ENCODE data around the gene MRPS9.

MRPS9 gene

GRCh38 chr2:105061560-105061959 is 23.7 kb downstream of the MRPS9 start:
- Histone ChIP-seq H3K4me1 (ENCODE audit: control insufficient read depth, low read length) (peaks cover 11% of the 10 kb centered on the region), H3K9me2 (replicated peaks; ENCODE audit: control insufficient read depth, low read length) (no peaks in the 10 kb centered on the region), H4K20me1 (ENCODE audit: control insufficient read depth, insufficient read depth, low read depth, low read length) (no peaks in the 10 kb centered on the region), H3K9me3 (ENCODE audit: control insufficient read depth, insufficient read depth, low read length) (no peaks in the 10 kb centered on the region), H3F3A (ENCODE audit: control insufficient read depth, insufficient read depth) (no peaks in the 10 kb centered on the region), H3K4me2 (ENCODE audit: low read length) (no peak overlapping the region), H3K79me2 (ENCODE audit: control insufficient read depth, low read length) (peaks cover 22% of the 10 kb centered on the region), H3K27ac (ENCODE audit: low read depth, low read length) (no peak overlapping the region), H3K27me3 (ENCODE audit: control insufficient read depth, low read length) (no peaks in the 10 kb centered on the region), H3K36me3 (ENCODE audit: control insufficient read depth, low read length) (no peaks in the 10 kb centered on the region; the same call in none of the 2 replicates), H3K4me3 (ENCODE audit: low read length) (no peak overlapping the region)
- TF ChIP-seq CTCF (IDR thresholded peaks at IDR 0.05; ENCODE audit: low read depth, low read length, poor library complexity, severe bottlenecking): no peak

DNA sequence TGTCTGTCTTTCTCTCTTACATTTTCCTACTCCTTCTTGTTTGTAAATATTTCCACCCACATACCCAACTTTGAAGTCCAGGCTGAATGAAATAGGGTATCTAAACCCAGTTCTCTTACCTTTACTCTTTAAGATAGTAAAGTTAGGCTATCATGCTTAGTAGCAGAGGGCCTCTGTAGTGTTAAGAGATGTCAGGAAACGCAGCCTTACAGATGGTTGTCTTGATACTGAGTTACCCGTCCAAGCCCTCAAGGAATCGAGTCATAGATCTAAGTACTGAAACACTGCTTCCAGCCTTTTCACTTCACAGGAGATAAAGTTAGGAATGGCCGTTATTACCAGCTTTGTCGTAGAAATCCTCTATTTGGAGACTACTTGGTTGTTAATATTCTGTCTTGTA is 24.3 kb downstream of the MRPS9 start:
- Histone ChIP-seq H3K4me2 (ENCODE audit: low read length) (no peak overlapping the region), H3K4me1 (ENCODE audit: control insufficient read depth, low read length) (peaks cover 7% of the 10 kb centered on the region), H3K27me3 (ENCODE audit: control insufficient read depth, low read length) (no peaks in the 10 kb centered on the region), H3K36me3 (ENCODE audit: control insufficient read depth, low read length) (no peaks in the 10 kb centered on the region; the same call in none of the 2 replicates), H3K9me3 (ENCODE audit: control insufficient read depth, insufficient read depth, low read length) (no peaks in the 10 kb centered on the region), H3K27ac (ENCODE audit: low read depth, low read length) (no peak overlapping the region), H3F3A (ENCODE audit: control insufficient read depth, insufficient read depth) (no peaks in the 10 kb centered on the region), H3K9me2 (replicated peaks; ENCODE audit: control insufficient read depth, low read length) (no peaks in the 10 kb centered on the region), H3K4me3 (ENCODE audit: low read length) (no peak overlapping the region), H3K79me2 (ENCODE audit: control insufficient read depth, low read length) (peaks cover 20% of the 10 kb centered on the region), H4K20me1 (ENCODE audit: control insufficient read depth, insufficient read depth, low read depth, low read length) (no peaks in the 10 kb centered on the region)
- no peak for TF ChIP-seq CTCF (IDR thresholded peaks at IDR 0.05; ENCODE audit: low read depth, low read length, poor library complexity, severe bottlenecking)
- no peak for TF ChIP-seq EZH2phosphoT487 (IDR thresholded peaks at IDR 0.05; ENCODE audit: borderline replicate concordance, low read length)

DNA sequence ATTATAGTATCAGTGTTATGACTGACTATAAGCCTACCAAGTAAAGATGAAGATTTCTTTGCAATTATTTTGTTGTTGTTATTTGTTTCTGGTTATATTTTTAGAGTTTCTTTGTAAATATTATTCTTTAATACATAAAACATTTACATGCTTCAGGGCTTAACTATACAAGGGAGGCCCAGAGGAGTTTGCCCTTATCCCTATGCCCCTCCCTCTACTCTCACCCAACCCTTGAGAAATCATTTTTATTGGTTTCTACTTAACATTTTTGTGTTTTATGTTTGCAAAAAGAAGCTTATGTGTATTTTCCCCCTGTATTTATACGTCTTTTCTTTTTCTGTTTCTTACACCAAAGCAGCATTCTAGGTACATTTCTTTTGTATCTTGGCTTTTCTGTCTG is 30.5 kb downstream of the MRPS9 start:
- TF ChIP-seq EZH2phosphoT487 (IDR thresholded peaks at IDR 0.05; ENCODE audit: borderline replicate concordance, low read length) (no peak), CTCF (IDR thresholded peaks at IDR 0.05; ENCODE audit: low read depth, low read length, poor library complexity, severe bottlenecking) (no peak)
- H3K4me2 ChIP-seq (ENCODE audit: low read length): no peak overlapping the region
- no peaks in the 10 kb centered on the region; the same call in 1 of the 2 replicates for H3K36me3 ChIP-seq (ENCODE audit: control insufficient read depth, low read length)
- peaks cover 14% of the 10 kb centered on the region for H3K79me2 ChIP-seq (ENCODE audit: control insufficient read depth, low read length)
- H3K9me3 ChIP-seq (ENCODE audit: control insufficient read depth, insufficient read depth, low read length): no peaks in the 10 kb centered on the region
- H3F3A ChIP-seq (ENCODE audit: control insufficient read depth, insufficient read depth): no peaks in the 10 kb centered on the region
- no peaks in the 10 kb centered on the region for H4K20me1 ChIP-seq (ENCODE audit: control insufficient read depth, insufficient read depth, low read depth, low read length)
- no peaks in the 10 kb centered on the region for H3K27me3 ChIP-seq (ENCODE audit: control insufficient read depth, low read length)
- H3K4me1 ChIP-seq (ENCODE audit: control insufficient read depth, low read length): no peaks in the 10 kb centered on the region
- no peak overlapping the region for H3K27ac ChIP-seq (ENCODE audit: low read depth, low read length)
- no peak overlapping the region for H3K4me3 ChIP-seq (ENCODE audit: low read length)
- no peaks in the 10 kb centered on the region for H3K9me2 ChIP-seq (replicated peaks; ENCODE audit: control insufficient read depth, low read length)

DNA sequence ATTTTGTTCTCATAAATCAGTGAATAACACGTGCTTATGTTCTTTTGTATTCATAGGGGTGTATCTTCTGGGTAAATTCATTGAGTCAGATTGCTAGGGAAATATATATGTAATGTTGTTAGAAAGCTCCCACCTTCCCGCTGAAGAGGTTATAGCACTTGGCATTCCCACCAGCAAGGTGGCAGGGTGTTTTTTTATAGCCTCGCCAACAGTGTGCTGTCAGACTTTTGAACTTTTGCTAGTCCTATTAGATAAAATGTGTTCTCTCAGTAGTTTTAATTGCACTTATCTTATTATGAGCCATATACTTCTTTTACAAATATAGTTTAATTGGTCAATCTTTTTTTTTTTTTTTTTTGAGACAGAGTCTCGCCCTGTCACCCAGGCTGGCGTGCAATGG is 31.0 kb downstream of the MRPS9 start:
- Histone ChIP-seq H3K79me2 (ENCODE audit: control insufficient read depth, low read length) (peaks cover 14% of the 10 kb centered on the region), H4K20me1 (ENCODE audit: control insufficient read depth, insufficient read depth, low read depth, low read length) (no peaks in the 10 kb centered on the region), H3K4me2 (ENCODE audit: low read length) (no peak overlapping the region), H3K9me3 (ENCODE audit: control insufficient read depth, insufficient read depth, low read length) (no peaks in the 10 kb centered on the region), H3K27me3 (ENCODE audit: control insufficient read depth, low read length) (no peaks in the 10 kb centered on the region), H3K9me2 (replicated peaks; ENCODE audit: control insufficient read depth, low read length) (no peaks in the 10 kb centered on the region), H3F3A (ENCODE audit: control insufficient read depth, insufficient read depth) (no peaks in the 10 kb centered on the region), H3K4me1 (ENCODE audit: control insufficient read depth, low read length) (no peaks in the 10 kb centered on the region), H3K27ac (ENCODE audit: low read depth, low read length) (no peak overlapping the region), H3K4me3 (ENCODE audit: low read length) (no peak overlapping the region), H3K36me3 (ENCODE audit: control insufficient read depth, low read length) (peaks cover 5% of the 10 kb centered on the region)
- TF ChIP-seq CTCF (IDR thresholded peaks at IDR 0.05; ENCODE audit: low read depth, low read length, poor library complexity, severe bottlenecking) (no peak), EZH2phosphoT487 (IDR thresholded peaks at IDR 0.05; ENCODE audit: borderline replicate concordance, low read length) (no peak)
